GM19467 (cell line): ENCODE measurements around the gene C19orf67.
A peak's percentile ranks its signal among the peaks of the same experiment; 100 is the strongest.

Experiments
- ATAC-seq: cut with Tn5 transposase; IDR thresholded peaks from one replicate; pipeline ENCODE4 v1.9.1; 2021; ENCODE audit warnings: mild to moderate bottlenecking, moderate library complexity; ENCODE audit not compliant: unreplicated experiment

The C19orf67 gene

GRCh38 chr19:14086098-14086497 lies 515 bp upstream of the C19orf67 start:
- ATAC-seq: no peak

- no peak for ATAC-seq
Measured at GRCh38 chr19:14082675-14082960, 3.0 kb downstream of the C19orf67 start.

- peak; percentile 14 for ATAC-seq
Measured at GRCh38 chr19:14081797-14082674, 3.5 kb downstream of the C19orf67 start.

- ATAC-seq: peak; percentile 79
Measured at GRCh38 chr19:14080887-14081796, 4.4 kb downstream of the C19orf67 start.

- no peak for ATAC-seq
Measured at GRCh38 chr19:14078411-14078810, 7.2 kb downstream of the C19orf67 start.

GRCh38 chr19:14073925-14074838 lies 11.4 kb downstream of the C19orf67 start:
- no peak for ATAC-seq

GRCh38 chr19:14073261-14073924 lies 12.2 kb downstream of the C19orf67 start:
- ATAC-seq: peak; percentile 44

GRCh38 chr19:14072535-14073260 lies 12.9 kb downstream of the C19orf67 start, which contains the start of gene MISP3:
MISP3 (plus strand) TSS chr19:14072786; CDS start chr19:14073310, 524 bp downstream.
- ATAC-seq: no peak

- ATAC-seq: no peak
Measured at GRCh38 chr19:14070268-14071050, 15.1 kb downstream of the C19orf67 start.

GRCh38 chr19:14066134-14066533 lies 19.4 kb downstream of the C19orf67 start:
- ATAC-seq: no peak

GRCh38 chr19:14063105-14063504 lies 22.5 kb downstream of the C19orf67 start:
- ATAC-seq: no peak

GRCh38 chr19:14062558-14062855 lies 23.1 kb downstream of the C19orf67 start:
- no peak for ATAC-seq

- no peak for ATAC-seq
Measured at GRCh38 chr19:14061751-14062557, 23.6 kb downstream of the C19orf67 start, which contains the start of gene PALM3. PALM3 (minus strand) TSS chr19:14062076; CDS start chr19:14061980, 96 bp downstream.

- ATAC-seq: no peak
Measured at GRCh38 chr19:14061081-14061749, 24.4 kb downstream of the C19orf67 start.

- ATAC-seq: no peak
Measured at GRCh38 chr19:14059652-14060155, 25.9 kb downstream of the C19orf67 start.

GRCh38 chr19:14059093-14059480 lies 26.5 kb downstream of the C19orf67 start:
- ATAC-seq: no peak
